ENCODE data around the gene IL12RB1. TPM values are rescaled to one million over a fixed set of nuclear protein-coding genes. Genes with fewer than 3 reads are reported as not detected.

Gene IL12RB1
- total RNA-seq, 2 experiments from 2014 or later: 10.1 to 14.4 TPM

- DNase-seq: no peak
- Mint-ChIP-seq H3K4me1 (ENCODE audit: low read depth) (peaks cover 8% of the 10 kb centered on the region), H3K27me3 (ENCODE audit: low read depth) (no peaks in the 10 kb centered on the region), H3K36me3 (ENCODE audit: low read depth) (peaks cover 10% of the 10 kb centered on the region), H3K9me3 (no peaks in the 10 kb centered on the region), H3K27ac (no peak overlapping the region), H3K4me3 (no peak overlapping the region)
- CTCF ChIA-PET: interaction anchor here (0.6 kb wide), 1 partner anchor 10 kb away, joined by 6 read pairs; no protein-coding TSS in a partner anchor
- intact Hi-C loops (cut with micrococcal nuclease): no loop called here
These were observed 12.5 kb downstream of the IL12RB1 start for GRCh38 chr19:18074192-18074591.

- no peaks in the 10 kb centered on the region for H3K9me3 Mint-ChIP-seq
- CTCF ChIA-PET: no interaction called here
- peaks cover 8% of the 10 kb centered on the region for H3K4me1 Mint-ChIP-seq (ENCODE audit: low read depth)
- intact Hi-C loops (cut with micrococcal nuclease): no loop called here
- H3K36me3 Mint-ChIP-seq (ENCODE audit: low read depth): peaks cover 10% of the 10 kb centered on the region
- no peak overlapping the region for H3K27ac Mint-ChIP-seq
- DNase-seq: no peak
- H3K4me3 Mint-ChIP-seq: no peak overlapping the region
- H3K27me3 Mint-ChIP-seq (ENCODE audit: low read depth): no peaks in the 10 kb centered on the region
These were observed 13.5 kb downstream of the IL12RB1 start for GRCh38 chr19:18073197-18073596.

GRCh38 chr19:18072335-18072734 lies 14.4 kb downstream of the IL12RB1 start:
- Mint-ChIP-seq H3K9me3 (no peaks in the 10 kb centered on the region), H3K27ac (no peak overlapping the region), H3K36me3 (ENCODE audit: low read depth) (peaks cover 10% of the 10 kb centered on the region), H3K4me3 (no peak overlapping the region), H3K27me3 (ENCODE audit: low read depth) (no peaks in the 10 kb centered on the region), H3K4me1 (ENCODE audit: low read depth) (peaks cover 8% of the 10 kb centered on the region)
- CTCF ChIA-PET: interaction anchor here (0.6 to 1.2 kb wide), 2 partner anchors 41 to 179 kb away, joined by 3 to 4 read pairs; no protein-coding TSS in a partner anchor
- DNase-seq: no peak
- intact Hi-C loops (cut with micrococcal nuclease): no loop called here

- peaks cover 10% of the 10 kb centered on the region for H3K36me3 Mint-ChIP-seq (ENCODE audit: low read depth)
- no peak overlapping the region for H3K27ac Mint-ChIP-seq
- H3K4me1 Mint-ChIP-seq (ENCODE audit: low read depth): peaks cover 8% of the 10 kb centered on the region
- intact Hi-C loops (cut with micrococcal nuclease): no loop called here
- no peak overlapping the region for H3K4me3 Mint-ChIP-seq
- CTCF ChIA-PET: interaction anchor here (1.2 kb wide), 1 partner anchor 10 kb away, joined by 5 read pairs; no protein-coding TSS in a partner anchor
- H3K27me3 Mint-ChIP-seq (ENCODE audit: low read depth): no peaks in the 10 kb centered on the region
- DNase-seq: no peak
- H3K9me3 Mint-ChIP-seq: no peaks in the 10 kb centered on the region
These were observed 16.6 kb downstream of the IL12RB1 start for GRCh38 chr19:18070181-18070580.

GRCh38 chr19:18069383-18069782 lies 17.4 kb downstream of the IL12RB1 start:
- Mint-ChIP-seq H3K27ac (no peak overlapping the region), H3K27me3 (ENCODE audit: low read depth) (no peaks in the 10 kb centered on the region), H3K9me3 (no peaks in the 10 kb centered on the region), H3K4me3 (no peak overlapping the region), H3K4me1 (ENCODE audit: low read depth) (peaks cover 8% of the 10 kb centered on the region), H3K36me3 (ENCODE audit: low read depth) (peaks cover 10% of the 10 kb centered on the region)
- intact Hi-C loops (cut with micrococcal nuclease): no loop called here
- CTCF ChIA-PET: no interaction called here
- DNase-seq: no peak

- no peak overlapping the region for H3K27ac Mint-ChIP-seq
- no peak for DNase-seq
- intact Hi-C loops (cut with micrococcal nuclease): no loop called here
- no peaks in the 10 kb centered on the region for H3K9me3 Mint-ChIP-seq
- peaks cover 9% of the 10 kb centered on the region for H3K36me3 Mint-ChIP-seq (ENCODE audit: low read depth)
- peaks cover 5% of the 10 kb centered on the region for H3K4me1 Mint-ChIP-seq (ENCODE audit: low read depth)
- H3K27me3 Mint-ChIP-seq (ENCODE audit: low read depth): no peaks in the 10 kb centered on the region
- CTCF ChIA-PET: no interaction called here
- no peak overlapping the region for H3K4me3 Mint-ChIP-seq
These were observed 18.3 kb downstream of the IL12RB1 start for GRCh38 chr19:18068395-18068794.

- H3K9me3 Mint-ChIP-seq: no peaks in the 10 kb centered on the region
- H3K27me3 Mint-ChIP-seq (ENCODE audit: low read depth): no peaks in the 10 kb centered on the region
- no peak overlapping the region for H3K4me3 Mint-ChIP-seq
- intact Hi-C loops (cut with micrococcal nuclease): no loop called here
- no peaks in the 10 kb centered on the region for H3K4me1 Mint-ChIP-seq (ENCODE audit: low read depth)
- DNase-seq: no peak
- peaks cover 4% of the 10 kb centered on the region for H3K36me3 Mint-ChIP-seq (ENCODE audit: low read depth)
- H3K27ac Mint-ChIP-seq: no peak overlapping the region
- CTCF ChIA-PET: interaction anchor here (0.7 to 2.5 kb wide), 2 partner anchors 127 to 186 kb away, joined by 3 to 8 read pairs; no protein-coding TSS in a partner anchor
These were observed 21.6 kb downstream of the IL12RB1 start for GRCh38 chr19:18065173-18065495.

GRCh38 chr19:18063463-18063862 lies 23.3 kb downstream of the IL12RB1 start:
- Mint-ChIP-seq H3K27me3 (ENCODE audit: low read depth) (no peaks in the 10 kb centered on the region), H3K9me3 (no peaks in the 10 kb centered on the region), H3K27ac (no peak overlapping the region), H3K4me3 (no peak overlapping the region), H3K4me1 (ENCODE audit: low read depth) (peaks cover 1% of the 10 kb centered on the region), H3K36me3 (ENCODE audit: low read depth) (peaks cover 4% of the 10 kb centered on the region)
- DNase-seq: peak; percentile 69
- CTCF ChIA-PET: interaction anchor here (0.6 to 10.4 kb wide), 9 partner anchors 18 to 123 kb away, joined by 3 to 148 read pairs (median 3); partner anchors contain the start of genes ARRDC2 and PIK3R2
- intact Hi-C loops (cut with micrococcal nuclease): loop anchor here (1.0 to 2.0 kb wide), 3 partner anchors 50 to 189 kb away; no protein-coding TSS in a partner anchor

GRCh38 chr19:18062028-18062427 lies 24.7 kb downstream of the IL12RB1 start:
- H3K9me3 Mint-ChIP-seq: no peaks in the 10 kb centered on the region
- no peak overlapping the region for H3K4me3 Mint-ChIP-seq
- CTCF ChIA-PET: interaction anchor here (1.0 to 10.4 kb wide), 5 partner anchors 51 to 190 kb away, joined by 3 to 148 read pairs (median 4); partner anchors contain the start of genes ARRDC2 and PIK3R2
- intact Hi-C loops (cut with micrococcal nuclease): loop anchor here (2.0 kb wide), 1 partner anchor 191 kb away; no protein-coding TSS in a partner anchor
- peaks cover 8% of the 10 kb centered on the region for H3K4me1 Mint-ChIP-seq (ENCODE audit: low read depth)
- DNase-seq: no peak
- H3K27me3 Mint-ChIP-seq (ENCODE audit: low read depth): no peaks in the 10 kb centered on the region
- peaks cover 4% of the 10 kb centered on the region for H3K36me3 Mint-ChIP-seq (ENCODE audit: low read depth)
- no peak overlapping the region for H3K27ac Mint-ChIP-seq

GRCh38 chr19:18060472-18060871 lies 26.3 kb downstream of the IL12RB1 start:
- DNase-seq: no peak
- peaks cover 4% of the 10 kb centered on the region for H3K36me3 Mint-ChIP-seq (ENCODE audit: low read depth)
- no peak overlapping the region for H3K4me3 Mint-ChIP-seq
- intact Hi-C loops (cut with micrococcal nuclease): no loop called here
- no peaks in the 10 kb centered on the region for H3K27me3 Mint-ChIP-seq (ENCODE audit: low read depth)
- H3K4me1 Mint-ChIP-seq (ENCODE audit: low read depth): peaks cover 8% of the 10 kb centered on the region
- CTCF ChIA-PET: interaction anchor here (0.6 to 10.4 kb wide), 10 partner anchors 10 to 201 kb away, joined by 3 to 148 read pairs (median 4); partner anchors contain the start of gene ARRDC2
- no peak overlapping the region for H3K27ac Mint-ChIP-seq
- no peaks in the 10 kb centered on the region for H3K9me3 Mint-ChIP-seq

GRCh38 chr19:18059902-18060301 lies 26.8 kb downstream of the IL12RB1 start:
- Mint-ChIP-seq H3K27ac (no peak overlapping the region), H3K27me3 (ENCODE audit: low read depth) (no peaks in the 10 kb centered on the region), H3K4me1 (ENCODE audit: low read depth) (peaks cover 8% of the 10 kb centered on the region), H3K36me3 (ENCODE audit: low read depth) (peaks cover 4% of the 10 kb centered on the region), H3K4me3 (no peak overlapping the region), H3K9me3 (no peaks in the 10 kb centered on the region)
- CTCF ChIA-PET: interaction anchor here (0.7 to 10.4 kb wide), 9 partner anchors 11 to 201 kb away, joined by 3 to 148 read pairs (median 3); partner anchors contain the start of gene ARRDC2
- no peak for DNase-seq
- intact Hi-C loops (cut with micrococcal nuclease): loop anchor here (2.0 kb wide), 1 partner anchor 113 kb away; no protein-coding TSS in a partner anchor

- no peak for DNase-seq
- Mint-ChIP-seq H3K27me3 (ENCODE audit: low read depth) (no peaks in the 10 kb centered on the region), H3K4me3 (no peak overlapping the region), H3K4me1 (ENCODE audit: low read depth) (peaks cover 8% of the 10 kb centered on the region), H3K9me3 (no peaks in the 10 kb centered on the region), H3K27ac (no peak overlapping the region), H3K36me3 (ENCODE audit: low read depth) (peaks cover 4% of the 10 kb centered on the region)
- intact Hi-C loops (cut with micrococcal nuclease): loop anchor here (2.0 kb wide), 1 partner anchor 112 kb away; no protein-coding TSS in a partner anchor
- CTCF ChIA-PET: interaction anchor here (0.7 to 10.4 kb wide), 10 partner anchors 8 to 114 kb away, joined by 3 to 148 read pairs (median 3); partner anchors contain the start of gene ARRDC2
These were observed 27.4 kb downstream of the IL12RB1 start for GRCh38 chr19:18059297-18059696.

All from activated naive CD4-positive, alpha-beta T cell treated with anti-CD3 and anti-CD28 coated beads for 36 hours (primary cell).